K562 (cell line): ENCODE measurements around the gene FKBP11. TPM values are rescaled to one million over a fixed set of nuclear protein-coding genes. Genes with fewer than 3 reads are reported as not detected.

Experiments
- ATAC-seq: fragments of 200-7000 bp; cut with Tn5 transposase; 3 replicates; pipeline ENCODE4 v1.9.1; 2020; ENCODE audit warnings: moderate library complexity
- BruUV-seq: library from RNA; stranded (reverse); fragments of 400-500 nt; replicated peaks from 2 replicates; lab custom pipeline; 2021; lab: Mats Ljungman, UMichigan
- CTCF ChIA-PET: fragments of 300-600 bp; formaldehyde crosslinking; extraction: SDS; loops from one replicate; lab custom pipeline; 2021; ENCODE audit warnings: low intra/inter-chr PET ratio; lab: Yijun Ruan, JAX
- POLR2A ChIA-PET: fragments of 300-600, 350-650 bp; sonication (Branson Sonifier 250); formaldehyde crosslinking; extraction: SDS; loops from one replicate; lab custom pipeline; 2021; ENCODE audit warnings: antibody characterized with exemption, inconsistent platforms; lab: Yijun Ruan, JAX
- DNase-seq, 4 experiments: peaks; one replicate each; pipeline versions ENCODE4 v3.0.0 to v3.0.0-alpha.2; 2011 to 2018; ENCODE audit warnings: low spot score in 3 of 4, mixed read lengths in 3 of 4; ENCODE audit errors: extremely low read depth in 1 of 4
- FAIRE-seq: peaks from 2 replicates; lab custom pipeline; 2011; peaks lifted over from hg19 to GRCh38; lab: Jason Lieb, UNC
- H2AFZ ChIP-seq: 2 replicates; pipeline ENCODE4 v1.6.0; 2011; ENCODE audit warnings: low read depth, low read length, control low read depth, inconsistent platforms
- H3K27ac ChIP-seq: fragments of 200-600 bp; 3 replicates; pipeline ENCODE4 v1.8.0; 2011; ENCODE audit warnings: low read depth, mild to moderate bottlenecking, control low read depth, inconsistent platforms, low read length, moderate library complexity, mixed read lengths; ENCODE audit errors: extremely low read depth
- H3K27me3 ChIP-seq, 2 experiments: fragments of 300-600 bp in 1 of 2; 2 replicates in 1 of 2; 3 replicates in 1 of 2; pipeline versions ENCODE4 v1.6.0 to v1.8.0; 2011; ENCODE audit warnings: inconsistent platforms in 2 of 2, low read length in 2 of 2, mild to moderate bottlenecking in 1 of 2, mixed read lengths in 1 of 2, moderate library complexity in 1 of 2; ENCODE audit not compliant: control insufficient read depth in 2 of 2, insufficient read depth in 2 of 2
- H3K36me3 ChIP-seq: fragments of 300-600 bp; 3 replicates; pipeline ENCODE4 v1.8.0; 2011; ENCODE audit warnings: mild to moderate bottlenecking, low read length, inconsistent platforms; ENCODE audit not compliant: control insufficient read depth, insufficient read depth
- H3K4me1 ChIP-seq, 2 experiments: fragments of 200-600 bp in 1 of 2; replicated peaks in 1 of 2; 2 replicates in 1 of 2; 3 replicates in 1 of 2; pipeline versions ENCODE4 v1.5.1 to v1.8.0; 2011; ENCODE audit warnings: inconsistent platforms in 2 of 2, low read length in 2 of 2, mild to moderate bottlenecking in 1 of 2, mixed read lengths in 1 of 2, moderate library complexity in 1 of 2; ENCODE audit not compliant: control insufficient read depth in 2 of 2, insufficient read depth in 2 of 2
- H3K4me2 ChIP-seq: 2 replicates; pipeline ENCODE4 v1.6.1; 2011; ENCODE audit warnings: low read length, control low read depth, inconsistent platforms, mixed read lengths; ENCODE audit not compliant: insufficient read depth
- H3K4me3 ChIP-seq: fragments of 200-600 bp; sonication (generic), shearing (Covaris generic); 2 replicates; pipeline ENCODE4 v1.5.1; 2016; ENCODE audit warnings: control low read depth, inconsistent platforms
- H3K79me2 ChIP-seq: fragments of 200-600 bp; 3 replicates; pipeline ENCODE4 v1.8.0; 2011; ENCODE audit warnings: low read length, inconsistent platforms; ENCODE audit not compliant: control insufficient read depth, insufficient read depth
- H3K9ac ChIP-seq, 2 experiments: 2 replicates each; pipeline versions ENCODE4 v1.6.0 to v1.6.1; 2011; ENCODE audit warnings: low read depth in 2 of 2, low read length in 2 of 2, control low read depth in 1 of 2, inconsistent platforms in 1 of 2, mild to moderate bottlenecking in 1 of 2, mixed read lengths in 1 of 2; ENCODE audit not compliant: insufficient read depth in 1 of 2
- H3K9me1 ChIP-seq: one replicate; pipeline ENCODE4 v1.6.0; 2011; ENCODE audit warnings: inconsistent platforms, mild to moderate bottlenecking, low read length, moderate library complexity; ENCODE audit not compliant: control insufficient read depth, insufficient read depth
- H3K9me3 ChIP-seq: replicated peaks from 2 replicates; pipeline ENCODE4 v1.5.1; 2011; ENCODE audit warnings: low read depth, low read length, inconsistent platforms; ENCODE audit not compliant: control insufficient read depth, insufficient read depth
- H4K20me1 ChIP-seq: replicated peaks from 2 replicates; pipeline ENCODE4 v1.6.1; 2011; ENCODE audit warnings: low read length, inconsistent platforms, mixed read lengths; ENCODE audit not compliant: control insufficient read depth, insufficient read depth
- DPF2 ChIP-seq: fragments of 450-650 bp; IDR thresholded peaks from 2 replicates; pipeline ENCODE4 v1.6.1; 2016
- EGR1 ChIP-seq: fragments of 450-650 bp; conservative IDR thresholded peaks from 2 replicates; pipeline ENCODE4 v1.6.1; 2017; ENCODE audit warnings: mild to moderate bottlenecking
- MAZ ChIP-seq, 2 experiments: fragments of 450-650 bp in 1 of 2; sonication (generic) in 1 of 2; formaldehyde crosslinking; IDR thresholded peaks in 1 of 2; conservative IDR thresholded peaks in 1 of 2; 2 replicates each; pipeline versions ENCODE4 v1.4.0 to v1.5.0; 2020; ENCODE audit warnings: mild to moderate bottlenecking in 1 of 2, missing genetic modification reagents in 1 of 2
- MYBL2 ChIP-seq, 2 experiments: fragments of 450-650 bp in 1 of 2; sonication (generic) in 1 of 2; formaldehyde crosslinking in 1 of 2; IDR thresholded peaks; 2 replicates each; pipeline versions ENCODE4 v1.6.1 to v1.8.1; 2017 to 2022; ENCODE audit warnings: borderline replicate concordance in 1 of 2, inconsistent platforms in 1 of 2, low read depth in 1 of 2, mild to moderate bottlenecking in 1 of 2, missing genetic modification reagents in 1 of 2, moderate library complexity in 1 of 2
- POU5F1 ChIP-seq: fragments of 150-350 bp; IDR thresholded peaks from 2 replicates; pipeline ENCODE4 v1.6.1; 2014; ENCODE audit warnings: borderline replicate concordance, low read length, low read depth, mild to moderate bottlenecking; ENCODE audit not compliant: partially characterized antibody
- RBM39 ChIP-seq: fragments of 200-400 bp; formaldehyde crosslinking; optimal IDR thresholded peaks from 2 replicates; pipeline ENCODE3; 2018; ENCODE audit warnings: low read depth, low read length
- SNRNP70 ChIP-seq: fragments of 200-400 bp; formaldehyde crosslinking; optimal IDR thresholded peaks from 2 replicates; pipeline ENCODE3; 2017; ENCODE audit warnings: low read depth, low read length
- ZMIZ1 ChIP-seq, 2 experiments: fragments of 150-350 bp in 1 of 2; IDR thresholded peaks; 2 replicates each; pipeline ENCODE4 v1.6.1; 2012 to 2016; ENCODE audit warnings: low read depth in 2 of 2, low read length in 2 of 2, mild to moderate bottlenecking in 1 of 2, moderate library complexity in 1 of 2
- ZNF224 ChIP-seq: sonication (generic); formaldehyde crosslinking; IDR thresholded peaks from 2 replicates; pipeline ENCODE4 v1.8.0; 2022; ENCODE audit warnings: mild to moderate bottlenecking, missing genetic modification reagents
- ZNF561 ChIP-seq: fragments of 450-650 bp; formaldehyde crosslinking; conservative IDR thresholded peaks from 2 replicates; pipeline ENCODE4 v1.4.0; 2020; ENCODE audit warnings: mild to moderate bottlenecking, moderate library complexity
- WGBS: fragments of 100-300 bp; shearing (Covaris generic); methylation state at CpG from one replicate; pipeline ENCODE4 v1.1.6; 2016; ENCODE audit warnings: low coverage, mixed read lengths; ENCODE audit not compliant: insufficient coverage; ENCODE audit errors: missing lambda C conversion rate; 5-methylcytosine and 5-hydroxymethylcytosine counted together
- in situ Hi-C: fragments of 300-500 bp; cut with MboI; formaldehyde crosslinking; loops from 4 replicates; pipeline ENCODE4 v1.15.0; 2018; ENCODE audit warnings: inconsistent platforms, mixed read lengths
- intact Hi-C: fragments of 100-400 bp; cut with micrococcal nuclease; formaldehyde crosslinking; loops from 2 replicates; pipeline ENCODE4 v1.14.2; 2022
- polyA plus RNA-seq, 8 experiments: library from polyadenylated mRNA; depleted of rRNA in 4 of 8; stranded (reverse) in 5 of 8; unstranded in 3 of 8; fragments of >200 nt; fragmentation: Nextera tagmentation in 2 of 8; fragmentation: Illumina TruSeq in 1 of 8; extraction: Ambion mirVana in 2 of 8; extraction: Trizol in 1 of 8; gene quantifications; 2 replicates each; pipeline versions ENCODE4 v1.2.1 to v1.2.3, GENCODE V29; 2011 to 2014; ENCODE audit warnings: inconsistent platforms in 1 of 8, missing spikeins in 1 of 8
- total RNA-seq, 7 experiments: library from RNA; depleted of rRNA in 6 of 7; stranded (reverse); fragments of >200 nt in 6 of 7; fragmentation: Illumina TruSeq in 2 of 7; extraction: Trizol in 2 of 7; gene quantifications; 2 replicates each; pipeline versions ENCODE4 v1.2.1 to v1.2.3, GENCODE V29; 2011 to 2021; ENCODE audit warnings: low replicate concordance in 1 of 7
- TF ChIP-seq, protein P1 (sequence below): fragments of 450-650 bp; formaldehyde crosslinking; IDR thresholded peaks from 2 replicates; pipeline ENCODE4 v1.4.0; 2020; ENCODE audit warnings: mild to moderate bottlenecking, moderate library complexity

The FKBP11 gene
- total and polyA plus RNA-seq, 9 of the 15 experiments (the other 6 are each of a cell fraction or from before 2014, with no cell fraction given): 1.6 to 8.2 (median 5.8) TPM

GRCh38 chr12:48932878-48933277, 7.6 kb upstream of the FKBP11 start:
- Histone ChIP-seq H3K9me3 (no peaks in the 10 kb centered on the region), H3K27ac (no peak overlapping the region), H2AFZ (no peak overlapping the region), H3K4me2 (no peak overlapping the region), H4K20me1 (peaks cover 10% of the 10 kb centered on the region; the same call in 1 of the 2 replicates), H3K9me1 (peaks cover 4% of the 10 kb centered on the region), H3K27me3 (no peaks in the 10 kb centered on the region), H3K4me1 (no peaks in the 10 kb centered on the region; a peak in 1 of 5 replicates), H3K36me3 (peaks cover 75% of the 10 kb centered on the region), H3K79me2 (no peaks in the 10 kb centered on the region), H3K4me3 (no peak overlapping the region), H3K9ac (no peak overlapping the region)
- FAIRE-seq (no peak), DNase-seq (no peak), ATAC-seq (no peak)
- BruUV-seq: no TSS peak
- no peak for TF ChIP-seq ZMIZ1 (IDR thresholded peaks at IDR 0.05; ENCODE audit: low read depth in 2 of 2, low read length in 2 of 2)
- no peak for TF ChIP-seq RBM39
- TF ChIP-seq ZNF561: no peak
- no peak for TF ChIP-seq EGR1
- TF ChIP-seq MAZ (CRISPR knock-in tag; conservative IDR thresholded peaks at IDR 0.05 in 1 of 2, IDR thresholded peaks at IDR 0.05 in 1 of 2): no peak
- TF ChIP-seq SNRNP70: no peak
- TF ChIP-seq, protein P1, sequence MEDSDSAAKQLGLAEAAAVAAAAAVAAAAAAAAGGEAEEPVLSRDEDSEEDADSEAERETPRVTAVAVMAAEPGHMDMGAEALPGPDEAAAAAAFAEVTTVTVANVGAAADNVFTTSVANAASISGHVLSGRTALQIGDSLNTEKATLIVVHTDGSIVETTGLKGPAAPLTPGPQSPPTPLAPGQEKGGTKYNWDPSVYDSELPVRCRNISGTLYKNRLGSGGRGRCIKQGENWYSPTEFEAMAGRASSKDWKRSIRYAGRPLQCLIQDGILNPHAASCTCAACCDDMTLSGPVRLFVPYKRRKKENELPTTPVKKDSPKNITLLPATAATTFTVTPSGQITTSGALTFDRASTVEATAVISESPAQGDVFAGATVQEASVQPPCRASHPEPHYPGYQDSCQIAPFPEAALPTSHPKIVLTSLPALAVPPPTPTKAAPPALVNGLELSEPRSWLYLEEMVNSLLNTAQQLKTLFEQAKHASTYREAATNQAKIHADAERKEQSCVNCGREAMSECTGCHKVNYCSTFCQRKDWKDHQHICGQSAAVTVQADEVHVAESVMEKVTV: no peak
- no peak for TF ChIP-seq MYBL2 (IDR thresholded peaks at IDR 0.05; ENCODE audit: low read depth)
- no peak for TF ChIP-seq MYBL2 (CRISPR knock-in tag; IDR thresholded peaks at IDR 0.05; ENCODE audit: borderline replicate concordance)
- no peak for TF ChIP-seq ZNF224 (CRISPR knock-in tag)
- TF ChIP-seq POU5F1: no peak
- TF ChIP-seq DPF2: no peak
- POLR2A ChIA-PET: interaction anchor here (0.6 to 2.1 kb wide), 2 partner anchors 12 to 1179 kb away, joined by 3 to 6 read pairs; partner anchors contain the start of gene COX14
- intact Hi-C loops (loop anchor here (5.0 kb wide), 1 partner anchor 54 kb away; no protein-coding TSS in a partner anchor), in situ Hi-C loops (no loop called here)
- CTCF ChIA-PET: no interaction called here
- 62% methylated on average over 2 of the region's 2 CpGs for WGBS
